ACHN (cell line): Measurements from ENCODE around the gene CNTN5.
"Not testable (repeated sequence)": the region's sequence is repeated elsewhere in the genome, so short reads cannot be mapped to it uniquely, and the experiment has no call there.

Source experiments
- DNase-seq: peaks from one replicate; pipeline ENCODE4 v3.0.0-alpha.2; 2015
- in situ Hi-C: cut with HindIII; loops from 2 replicates; pipeline ENCODE4 v1.10.0; 2017; ENCODE audit warnings: low sequenced_read_pairs, low pct_ligation_motif_present, low pct_unique_long_range_greater_than_20kb

Gene CNTN5

GRCh38 chr11:99244613-99245012 lies 223.9 kb downstream of the CNTN5 start:
- in situ Hi-C loops, result no loop called here

GRCh38 chr11:99246199-99246598 lies 225.4 kb downstream of the CNTN5 start:
- DNase-seq, result no peak
- in situ Hi-C loops, result no loop called here

More at GRCh38 chr11:99244613-99245012, 223.9 kb downstream of the CNTN5 start:
- no peak for DNase-seq

DNA sequence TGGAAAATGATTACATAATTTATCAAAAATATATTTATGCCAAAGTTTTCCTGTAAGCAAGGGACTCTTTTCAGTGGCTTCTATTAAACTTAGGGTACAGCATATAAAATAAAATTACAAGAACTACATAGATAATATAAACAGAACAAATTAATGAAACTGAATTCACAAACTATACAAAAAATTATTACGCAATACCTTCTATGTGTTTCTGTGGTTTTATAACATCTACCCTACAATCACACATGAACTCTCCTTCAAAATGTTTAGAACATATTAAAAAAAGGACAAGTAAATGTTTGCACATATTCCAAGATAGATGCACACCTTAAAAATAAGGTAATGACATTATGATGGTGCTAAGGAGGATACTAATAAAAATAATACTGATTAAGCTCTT lies 235.9 kb downstream of the CNTN5 start:
- DNase-seq, result no peak
- in situ Hi-C loops, result no loop called here

DNA sequence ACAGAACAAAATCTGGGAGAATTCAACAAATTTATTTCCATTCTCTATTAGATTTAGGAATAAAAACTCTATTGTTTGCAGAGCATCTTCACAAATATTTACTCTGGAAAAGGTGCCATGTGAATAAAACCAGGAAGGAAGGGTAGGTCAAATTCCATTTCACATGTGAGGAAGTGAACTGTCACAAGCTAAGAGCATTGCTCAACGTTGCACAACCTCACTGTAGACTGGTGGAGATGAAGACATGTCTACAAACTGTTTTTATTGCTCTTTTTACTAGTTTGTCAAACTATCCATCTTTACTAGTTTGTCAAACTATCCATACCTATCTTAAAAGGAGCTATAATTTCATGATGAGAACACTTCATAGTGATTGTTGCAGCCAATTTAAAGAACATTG lies 236.4 kb downstream of the CNTN5 start:
- no peak for DNase-seq
- in situ Hi-C loops, result no loop called here

- DNase-seq, result no peak
- in situ Hi-C loops, result no loop called here
Observed at GRCh38 chr11:99260696-99261095, 239.9 kb downstream of the CNTN5 start.

GRCh38 chr11:99268886-99269285 lies 248.1 kb downstream of the CNTN5 start:
- no peak for DNase-seq

DNA sequence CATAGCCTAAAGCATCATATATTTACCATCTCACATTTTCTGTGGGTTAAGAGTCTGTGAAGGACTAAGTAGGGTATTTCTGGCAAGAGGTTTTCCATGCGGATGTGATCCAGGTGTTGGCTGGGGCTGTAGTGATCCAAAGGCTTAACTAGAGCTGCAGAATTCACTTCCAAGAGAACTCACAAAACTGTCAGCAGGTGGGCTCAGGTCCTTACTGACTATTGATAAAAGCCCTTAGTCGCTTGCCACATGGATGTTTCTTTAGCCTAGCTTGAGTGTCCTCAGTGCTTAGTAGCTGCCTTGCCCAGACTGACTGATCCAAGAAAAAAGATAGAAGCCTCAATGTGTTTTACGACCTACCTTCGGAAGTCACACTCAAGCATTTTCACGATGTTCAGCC lies 250.8 kb downstream of the CNTN5 start:
- in situ Hi-C loops, result no loop called here
- DNase-seq, result no peak

More at GRCh38 chr11:99268886-99269285, 248.1 kb downstream of the CNTN5 start:
- in situ Hi-C loops, result no loop called here

GRCh38 chr11:99275521-99275920 lies 254.8 kb downstream of the CNTN5 start:
- in situ Hi-C loops, result no loop called here
- peak; percentile 5 for DNase-seq

GRCh38 chr11:99277281-99277680 lies 256.5 kb downstream of the CNTN5 start:
- no peak for DNase-seq
- in situ Hi-C loops, result no loop called here

DNA sequence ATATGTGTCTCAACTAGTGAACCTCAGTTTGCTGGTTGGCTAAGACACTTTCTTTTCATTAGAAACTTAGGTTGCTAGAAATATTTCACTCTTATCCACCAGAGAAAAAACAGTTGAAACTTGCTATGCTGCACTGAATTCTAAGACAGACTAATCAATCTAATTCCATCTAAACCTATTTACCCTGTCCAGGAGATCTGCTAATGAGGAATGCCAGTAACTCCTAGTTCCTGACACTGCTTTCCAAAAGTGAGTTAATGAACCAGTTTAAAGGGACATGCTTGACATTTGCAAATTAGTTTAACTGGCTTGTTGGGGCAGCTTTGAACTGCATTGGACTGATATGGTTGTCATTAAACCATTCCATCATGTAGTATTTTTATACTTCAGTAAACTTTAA lies 258.5 kb downstream of the CNTN5 start:
- DNase-seq, result no peak
- in situ Hi-C loops, result no loop called here

- in situ Hi-C loops, result no loop called here
- no peak for DNase-seq
Observed at GRCh38 chr11:99281331-99281730, 260.6 kb downstream of the CNTN5 start.

DNA sequence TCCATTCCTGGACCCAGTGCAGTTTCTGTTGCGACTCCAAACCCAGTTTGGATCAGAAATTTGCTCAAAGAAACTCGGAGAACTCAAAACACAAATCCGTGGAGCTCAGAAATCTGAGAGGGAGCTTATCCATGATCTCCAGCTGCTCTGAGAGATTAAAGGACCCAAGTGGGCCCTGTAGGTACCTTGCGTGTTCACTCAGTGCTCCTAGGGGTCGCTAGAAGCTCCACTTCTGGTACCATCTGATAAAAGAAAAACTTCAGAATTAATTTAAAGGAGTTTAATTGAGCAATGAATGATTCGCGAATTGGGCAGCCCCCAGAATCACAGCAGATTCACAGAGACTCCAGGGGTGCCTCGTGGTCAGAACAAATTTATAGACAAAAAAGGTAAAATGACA lies 277.2 kb downstream of the CNTN5 start:
- in situ Hi-C loops, DNase-seq: not testable (repeated sequence)

DNA sequence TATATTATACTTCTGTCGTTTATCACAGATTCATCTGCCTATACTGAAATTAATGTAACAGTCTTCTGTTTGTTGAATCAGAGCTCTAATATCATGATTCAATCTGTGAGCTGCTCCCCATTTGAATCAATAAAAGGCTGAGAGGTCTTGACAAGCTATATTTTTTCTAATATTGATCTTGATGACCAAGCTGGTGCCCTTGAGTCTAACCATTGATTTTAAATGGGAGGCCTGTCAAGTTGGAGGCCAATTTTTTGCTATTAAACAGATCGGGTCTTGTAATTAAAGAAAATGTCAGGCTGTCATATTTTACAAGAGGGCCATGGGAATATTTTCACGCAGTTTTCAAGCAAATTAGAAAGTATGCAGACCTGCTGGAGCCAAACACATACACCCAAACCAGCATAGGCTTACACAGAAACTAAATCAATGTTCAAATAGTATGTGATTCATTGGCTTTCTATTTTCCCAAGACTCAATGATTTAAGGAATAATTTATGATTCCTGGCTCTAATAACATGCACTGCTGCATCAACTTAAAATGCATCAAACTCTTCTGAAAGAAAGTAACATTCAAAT lies 286.9 kb downstream of the CNTN5 start:
- no peak for DNase-seq
- in situ Hi-C loops, result no loop called here

- in situ Hi-C loops, result no loop called here
- DNase-seq, result no peak
Observed at GRCh38 chr11:99311870-99312269, 291.1 kb downstream of the CNTN5 start.

DNA sequence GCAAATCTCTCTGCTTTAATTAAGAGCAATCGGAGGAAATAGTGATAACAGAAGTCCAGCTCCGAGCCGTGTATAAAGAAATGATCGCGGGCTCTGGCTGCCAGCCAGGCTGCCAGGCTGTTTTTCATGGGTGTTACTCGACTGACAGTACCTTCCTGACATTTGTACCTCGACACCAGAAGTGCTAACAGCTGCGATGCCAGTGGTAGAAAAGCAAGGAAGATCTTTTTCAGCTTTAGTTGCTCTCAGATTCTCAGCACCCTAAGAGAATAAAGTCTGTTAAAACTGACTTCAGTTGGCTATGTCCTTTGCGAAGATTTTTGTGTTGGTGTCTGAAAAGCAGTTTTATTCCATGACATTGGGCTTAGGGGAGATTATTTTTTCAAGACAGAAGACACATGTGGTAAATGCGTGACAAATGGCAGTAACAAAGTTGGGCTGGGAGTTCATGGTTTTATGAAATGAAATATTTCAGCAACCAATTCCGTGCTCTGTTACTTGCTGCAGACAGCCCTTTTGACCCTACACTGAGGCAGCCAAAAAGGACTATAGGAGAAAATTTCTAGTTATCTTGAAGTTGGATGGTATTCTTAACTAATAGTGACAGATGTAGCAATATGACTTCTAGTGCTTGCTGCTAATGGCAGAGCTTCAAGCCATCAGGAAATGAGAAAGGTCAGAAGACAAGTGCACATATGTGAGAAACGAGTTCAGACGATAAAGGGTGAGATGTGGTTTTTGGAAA lies 296.2 kb downstream of the CNTN5 start:
- in situ Hi-C loops, result no loop called here
- no peak for DNase-seq

GRCh38 chr11:99320769-99321290 lies 300.1 kb downstream of the CNTN5 start:
- in situ Hi-C loops, result no loop called here
- no peak for DNase-seq

DNA sequence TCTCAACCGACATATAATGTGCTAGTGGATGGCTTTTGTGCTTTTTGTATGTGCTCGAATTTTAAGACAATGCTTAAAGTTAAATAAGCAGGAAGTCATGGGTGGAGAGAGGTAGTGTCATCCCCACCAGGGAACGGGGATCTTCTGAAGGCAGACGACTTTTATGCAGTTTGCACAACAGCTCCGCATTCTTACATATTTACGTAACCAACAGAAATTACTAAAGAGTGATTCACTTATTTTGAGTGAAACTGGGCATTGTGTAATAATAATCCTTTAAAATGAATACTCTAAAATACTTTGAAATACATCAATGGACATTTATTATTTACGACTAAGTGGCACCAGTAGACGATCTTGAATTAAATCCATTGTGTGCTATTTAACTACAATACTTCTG lies 305.1 kb downstream of the CNTN5 start:
- DNase-seq, result peak; percentile 58

GRCh38 chr11:99327066-99327465 lies 306.3 kb downstream of the CNTN5 start:
- no peak for DNase-seq
- in situ Hi-C loops, result no loop called here

More for the DNA sequence above, 305.1 kb downstream of the CNTN5 start:
- in situ Hi-C loops, result no loop called here

DNA sequence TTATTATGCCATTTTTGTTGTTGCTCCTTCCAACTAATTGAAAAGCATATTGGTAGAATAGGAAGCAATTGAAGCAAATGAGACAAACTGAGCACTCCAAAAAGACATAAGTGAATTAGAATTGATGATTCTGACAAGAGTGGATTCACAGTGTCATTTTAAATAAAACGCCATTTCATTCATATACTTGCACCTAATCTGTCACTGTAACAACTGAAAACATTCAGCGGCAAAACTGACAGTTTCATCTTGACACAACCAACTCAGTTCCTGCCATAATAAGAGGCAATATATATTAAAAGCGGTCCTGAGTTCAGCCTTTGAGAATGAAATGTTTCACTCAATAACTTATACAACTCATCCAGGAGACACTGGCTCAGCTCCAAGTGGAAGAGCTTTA lies 306.8 kb downstream of the CNTN5 start:
- in situ Hi-C loops, result no loop called here
- DNase-seq, result no peak

DNA sequence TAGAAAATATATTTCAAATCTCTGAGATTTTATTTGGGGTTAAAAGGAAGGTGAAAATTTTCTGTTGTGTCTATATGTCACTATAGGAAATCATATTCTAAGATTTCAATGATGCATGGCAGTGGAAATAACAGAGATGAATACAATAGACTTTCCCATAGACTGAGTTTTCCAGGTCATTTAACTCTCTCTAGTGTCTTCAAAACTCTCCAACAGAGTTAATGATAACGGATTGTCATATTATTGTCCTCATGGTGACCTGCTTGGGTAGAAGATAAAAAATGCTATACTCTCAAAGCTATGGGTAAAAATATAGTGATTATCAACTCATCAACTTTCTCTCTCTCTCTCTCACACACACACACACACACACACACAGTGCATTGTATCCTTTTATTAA lies 312.9 kb downstream of the CNTN5 start:
- in situ Hi-C loops, result no loop called here
- DNase-seq, result no peak
